Liver (tissue), 9 donors: ENCODE measurements around the gene ACMSD. TPM values are rescaled to one million over a fixed set of nuclear protein-coding genes. Genes with fewer than 3 reads are reported as not detected.
"Not testable (repeated sequence)": the region's sequence is repeated elsewhere in the genome, so short reads cannot be mapped to it uniquely, and the experiment has no call there.

Experiments
- DNase-seq: peaks from one replicate; pipeline ENCODE4 v3.0.0-alpha.2; 2017; ENCODE audit warnings: low spot score
- H3K27ac ChIP-seq, 2 donors: one replicate each; pipeline ENCODE4 v1.7.0; 2013; ENCODE audit warnings: inconsistent platforms in 2 of 2, low read length in 2 of 2, control low read depth in 1 of 2, low read depth in 1 of 2, mild to moderate bottlenecking in 1 of 2
- H3K27me3 ChIP-seq, 4 donors: one replicate each; pipeline versions ENCODE4 v1.6.1 to v1.7.0; 2013; ENCODE audit warnings: low read length in 3 of 4, inconsistent platforms in 1 of 4, mild to moderate bottlenecking in 1 of 4, moderate library complexity in 1 of 4; ENCODE audit not compliant: control insufficient read depth in 4 of 4, insufficient read depth in 4 of 4
- H3K36me3 ChIP-seq, 4 donors: one replicate each; pipeline versions ENCODE4 v1.6.1 to v1.7.0; 2013; ENCODE audit warnings: low read length in 3 of 4, mild to moderate bottlenecking in 3 of 4, low read depth in 1 of 4, moderate library complexity in 1 of 4; ENCODE audit not compliant: control insufficient read depth in 4 of 4, insufficient read depth in 3 of 4
- H3K4me1 ChIP-seq, 4 donors: one replicate each; pipeline versions ENCODE4 v1.6.1 to v1.7.0; 2013; ENCODE audit warnings: low read length in 3 of 4, mild to moderate bottlenecking in 3 of 4, moderate library complexity in 1 of 4; ENCODE audit not compliant: control insufficient read depth in 4 of 4, insufficient read depth in 4 of 4
- H3K4me3 ChIP-seq, 3 donors: one replicate each; pipeline versions ENCODE4 v1.6.1 to v1.7.0; 2013; ENCODE audit warnings: low read length in 3 of 3, control low read depth in 1 of 3, low read depth in 1 of 3, mild to moderate bottlenecking in 1 of 3
- H3K9ac ChIP-seq, 2 donors: one replicate each; pipeline ENCODE4 v1.7.0; 2013; ENCODE audit warnings: low read length in 2 of 2, mild to moderate bottlenecking in 2 of 2, moderate library complexity in 2 of 2, control low read depth in 1 of 2, low read depth in 1 of 2
- H3K9me3 ChIP-seq, 4 donors: one replicate each; pipeline versions ENCODE4 v1.6.1 to v1.7.0; 2013; ENCODE audit warnings: low read length in 3 of 4; ENCODE audit not compliant: control insufficient read depth in 4 of 4
- ATF3 ChIP-seq: IDR thresholded peaks from 2 replicates; pipeline ENCODE4 v1.6.1; 2016; ENCODE audit warnings: antibody characterized with exemption
- CTCF ChIP-seq: fragments of 150-350 bp; IDR thresholded peaks from 2 replicates; pipeline ENCODE4 v1.5.1; 2017; ENCODE audit warnings: improper control_type of control experiment, low read depth, low read length; ENCODE audit not compliant: missing input control
- GABPA ChIP-seq, 2 donors: IDR thresholded peaks in 1 of 2; conservative IDR thresholded peaks in 1 of 2; 2 replicates each; pipeline ENCODE4 v1.6.1; 2016; ENCODE audit warnings: antibody characterized with exemption in 2 of 2, mild to moderate bottlenecking in 1 of 2, moderate library complexity in 1 of 2
- JUND ChIP-seq, 2 donors: IDR thresholded peaks; 2 replicates each; pipeline ENCODE4 v1.6.1; 2016; ENCODE audit warnings: antibody characterized with exemption in 2 of 2
- NR2F2 ChIP-seq: IDR thresholded peaks from 2 replicates; pipeline ENCODE4 v1.6.1; 2016; ENCODE audit warnings: antibody characterized with exemption
- RXRA ChIP-seq, 2 donors: IDR thresholded peaks; 2 replicates each; pipeline ENCODE4 v1.6.1; 2017 to 2018; ENCODE audit warnings: antibody characterized with exemption in 2 of 2, mild to moderate bottlenecking in 1 of 2
- SP1 ChIP-seq: IDR thresholded peaks from 2 replicates; pipeline ENCODE4 v1.6.1; 2018; ENCODE audit warnings: antibody characterized with exemption, mild to moderate bottlenecking
- YY1 ChIP-seq: IDR thresholded peaks from 2 replicates; pipeline ENCODE4 v1.6.1; 2016; ENCODE audit warnings: antibody characterized with exemption, mild to moderate bottlenecking
- ZBTB33 ChIP-seq: IDR thresholded peaks from 2 replicates; pipeline ENCODE4 v1.6.1; 2016; ENCODE audit warnings: antibody characterized with exemption
- WGBS: extraction: QIAGEN DNeasy Blood & Tissue Kit; methylation state at CpG from one replicate; pipeline ENCODE4 v1.1.7; 2013; 5-methylcytosine and 5-hydroxymethylcytosine counted together
- polyA plus RNA-seq, 2 donors: library from polyadenylated mRNA; stranded (reverse) in 1 of 2; unstranded in 1 of 2; fragments of 200-250 nt in 1 of 2; fragments of >200 nt in 1 of 2; fragmentation: Nextera tagmentation in 1 of 2; extraction: Ambion mirVana in 1 of 2; gene quantifications; one replicate each; pipeline versions ENCODE4 v1.2.1 to v1.2.3, GENCODE V29; 2013 to 2015
- total RNA-seq, 2 donors: library from RNA; depleted of rRNA; stranded (reverse); fragments of >200 nt; gene quantifications; one replicate each; pipeline ENCODE4 v1.2.3, GENCODE V29; 2014
- donor health status: healthy.
- donor health status: healthy.
- donor health status: healthy.
- donor health status: healthy.
- donor health status: healthy.

Gene ACMSD
- total and polyA plus RNA-seq, 4 donors: 11.9 to 91.4 (median 75.8) TPM

- DNase-seq: no peak
- 95% methylated on average over 3 of the region's 3 CpGs for WGBS
- no peaks in the 10 kb centered on the region for H3K9me3 ChIP-seq
- no peaks in the 10 kb centered on the region for H3K36me3 ChIP-seq
- no peaks in the 10 kb centered on the region for H3K27me3 ChIP-seq
- H3K4me3 ChIP-seq: no peak overlapping the region
- TF ChIP-seq NR2F2: no peak
- TF ChIP-seq SP1: no peak
- TF ChIP-seq JUND (IDR thresholded peaks at IDR 0.05): no peak
- TF ChIP-seq YY1: no peak
- TF ChIP-seq ATF3: no peak
- H3K27ac ChIP-seq: no peak overlapping the region
- H3K9ac ChIP-seq: no peak overlapping the region
- H3K4me1 ChIP-seq: no peaks in the 10 kb centered on the region
Observed at GRCh38 chr2:134799936-134800335, 38.5 kb upstream of the ACMSD start.

- 80% methylated on average over 2 of the region's 2 CpGs for WGBS
- TF ChIP-seq YY1 (no peak), RXRA (IDR thresholded peaks at IDR 0.05) (no peak), CTCF (no peak), ZBTB33 (no peak), NR2F2 (no peak), GABPA (IDR thresholded peaks at IDR 0.05 in 1 of 2, conservative IDR thresholded peaks at IDR 0.05 in 1 of 2) (no peak)
Observed at GRCh38 chr2:134800341-134800740, 38.1 kb upstream of the ACMSD start.

GRCh38 chr2:134803609-134804405 lies 34.6 kb upstream of the ACMSD start:
- H3K36me3 ChIP-seq, H3K4me3 ChIP-seq, H3K4me1 ChIP-seq, H3K27ac ChIP-seq, H3K27me3 ChIP-seq, DNase-seq, H3K9me3 ChIP-seq, H3K9ac ChIP-seq: not testable (repeated sequence)
- WGBS: 72% methylated on average over 13 of the region's 13 CpGs

More at GRCh38 chr2:134800341-134800740, 38.1 kb upstream of the ACMSD start:
- Histone ChIP-seq H3K27me3 (no peaks in the 10 kb centered on the region), H3K27ac (no peak overlapping the region), H3K4me3 (no peak overlapping the region), H3K36me3 (no peaks in the 10 kb centered on the region), H3K9me3 (no peaks in the 10 kb centered on the region), H3K4me1 (no peaks in the 10 kb centered on the region), H3K9ac (no peak overlapping the region)
- no peak for DNase-seq
